Ammon's horn (tissue), 1 donor: ENCODE results near the gene QRFP.

Experiments
- DNase-seq: peaks from one replicate; pipeline ENCODE4 v3.0.0-alpha.2; 2016; ENCODE audit warnings: low spot score

The QRFP gene

GRCh38 chr9:130904070-130905044, 7.7 kb upstream of the QRFP start:
- no peak for DNase-seq

- no peak for DNase-seq
Measured at GRCh38 chr9:130903194-130904069, 6.8 kb upstream of the QRFP start.

- no peak for DNase-seq
Measured at GRCh38 chr9:130902204-130903185, 5.9 kb upstream of the QRFP start.

GRCh38 chr9:130901498-130902203, 5.0 kb upstream of the QRFP start:
- DNase-seq, result no peak

- no peak for DNase-seq
Measured at GRCh38 chr9:130900701-130901497, 4.3 kb upstream of the QRFP start.

- DNase-seq, result no peak
Measured at GRCh38 chr9:130899051-130899748, 2.6 kb upstream of the QRFP start.

GRCh38 chr9:130898552-130898852, 1.9 kb upstream of the QRFP start:
- DNase-seq, result no peak

- no peak for DNase-seq
Measured at GRCh38 chr9:130897848-130898551, 1.4 kb upstream of the QRFP start.

GRCh38 chr9:130897105-130897751, 616 bp upstream of the QRFP start:
- no peak for DNase-seq

GRCh38 chr9:130895481-130896232, 955 bp downstream of the QRFP start:
- no peak for DNase-seq

GRCh38 chr9:130895038-130895437, 1.6 kb downstream of the QRFP start:
- DNase-seq, result no peak

- no peak for DNase-seq
Measured at GRCh38 chr9:130894546-130894945, 2.1 kb downstream of the QRFP start.

- DNase-seq, result peak; percentile 65
Measured at GRCh38 chr9:130893341-130894101, 3.1 kb downstream of the QRFP start.

GRCh38 chr9:130892477-130893304, 3.9 kb downstream of the QRFP start:
- DNase-seq, result no peak

GRCh38 chr9:130891688-130892476, 4.7 kb downstream of the QRFP start:
- DNase-seq, result peak; percentile 70
